NT2/D1 (cell line): ENCODE data around the gene SLC35F3.

Experiments
- SUZ12 ChIP-seq: IDR thresholded peaks from 2 replicates; pipeline ENCODE4 v1.6.1; 2011; ENCODE audit not compliant: insufficient read length, insufficient read depth; ENCODE audit errors: extremely low read depth
- ZNF274 ChIP-seq: IDR thresholded peaks from 2 replicates; pipeline ENCODE4 v1.6.1; 2011; ENCODE audit warnings: mild to moderate bottlenecking, low read depth, low read length

- TF ChIP-seq ZNF274 = no peak
- TF ChIP-seq SUZ12 = no peak
These were observed 188.6 kb downstream of the SLC35F3 start for GRCh38 chr1:234093107-234093506.
